WTC11 (cell line): ENCODE results near the gene ZNF140. TPM values are rescaled to one million over a fixed set of nuclear protein-coding genes. Genes with fewer than 3 reads are reported as not detected.

Experiments used
- ATAC-seq: fragments of 200-7000 bp; cut with Tn5 transposase; 2 replicates; pipeline ENCODE4 v1.10.0; 2021; ENCODE audit warnings: mild to moderate bottlenecking, moderate library complexity
- CTCF ChIA-PET: fragments of 300-600 bp; sonication (Branson Sonifier 250); formaldehyde crosslinking; loops from one replicate; lab custom pipeline; 2021; ENCODE audit warnings: antibody characterized with exemption; lab: Charles Lee
- POLR2A ChIA-PET: fragments of 350-600 bp; sonication (Branson Sonifier 250); formaldehyde crosslinking; loops from one replicate; lab custom pipeline; 2021; ENCODE audit warnings: antibody characterized with exemption; lab: Charles Lee
- DNase-seq: peaks from one replicate; pipeline ENCODE4 v3.0.0; 2021; ENCODE audit warnings: low spot score
- H3K27ac Mint-ChIP-seq: 2 replicates; pipeline ENCODE4 v1.8.0; 2021; ENCODE audit warnings: mixed read lengths
- H3K27me3 Mint-ChIP-seq: 2 replicates; pipeline ENCODE4 v1.8.0; 2021; ENCODE audit warnings: low read depth, mild to moderate bottlenecking, moderate library complexity, mixed read lengths
- H3K36me3 Mint-ChIP-seq: 2 replicates; pipeline ENCODE4 v1.8.0; 2021; ENCODE audit warnings: mixed read lengths
- H3K4me1 Mint-ChIP-seq: 2 replicates; pipeline ENCODE4 v1.8.0; 2022; ENCODE audit warnings: mixed read lengths
- H3K4me3 Mint-ChIP-seq: 2 replicates; pipeline ENCODE4 v1.8.0; 2021; ENCODE audit warnings: mild to moderate bottlenecking, moderate library complexity, mixed read lengths
- H3K9me3 Mint-ChIP-seq: 2 replicates; pipeline ENCODE4 v1.8.0; 2021; ENCODE audit warnings: mixed read lengths
- CREB1 ChIP-seq: sonication (generic); formaldehyde crosslinking; IDR thresholded peaks from 2 replicates; pipeline ENCODE4 v1.8.0; 2023; ENCODE audit warnings: mild to moderate bottlenecking, missing genetic modification reagents
- ESRRA ChIP-seq: sonication (generic); formaldehyde crosslinking; IDR thresholded peaks from 2 replicates; pipeline ENCODE4 v1.8.1; 2022; ENCODE audit warnings: mild to moderate bottlenecking, missing genetic modification reagents, borderline replicate concordance
- FOXJ3 ChIP-seq: sonication (generic); formaldehyde crosslinking; IDR thresholded peaks from 2 replicates; pipeline ENCODE4 v1.9.0; 2021; ENCODE audit warnings: missing genetic modification reagents, mild to moderate bottlenecking, borderline replicate concordance
- FOXK1 ChIP-seq: sonication (generic); formaldehyde crosslinking; IDR thresholded peaks from 2 replicates; pipeline ENCODE4 v1.8.0; 2022; ENCODE audit warnings: mild to moderate bottlenecking, moderate library complexity, missing genetic modification reagents
- HMGA2 ChIP-seq: fragments of 250-450 bp; sonication (Bioruptor Pico); IDR thresholded peaks from 2 replicates; pipeline ENCODE4 v1.4.0; 2021; ENCODE audit warnings: mild to moderate bottlenecking, moderate library complexity
- NFYB ChIP-seq: sonication (generic); formaldehyde crosslinking; conservative IDR thresholded peaks from 2 replicates; pipeline ENCODE4 v1.8.0; 2022; ENCODE audit warnings: low read depth, missing genetic modification reagents
- NR1H2 ChIP-seq: sonication (generic); formaldehyde crosslinking; IDR thresholded peaks from 2 replicates; pipeline ENCODE4 v1.9.0; 2021; ENCODE audit warnings: mild to moderate bottlenecking, moderate library complexity, missing genetic modification reagents
- SMAD3 ChIP-seq: sonication (generic); formaldehyde crosslinking; IDR thresholded peaks from 2 replicates; pipeline ENCODE4 v1.8.0; 2022; ENCODE audit warnings: missing genetic modification reagents, mild to moderate bottlenecking, borderline replicate concordance
- SMAD4 ChIP-seq: sonication (generic); formaldehyde crosslinking; IDR thresholded peaks from 2 replicates; pipeline ENCODE4 v1.8.0; 2022; ENCODE audit warnings: mild to moderate bottlenecking, missing genetic modification reagents
- TEAD4 ChIP-seq: sonication (generic); formaldehyde crosslinking; IDR thresholded peaks from 2 replicates; pipeline ENCODE4 v1.8.0; 2022; ENCODE audit warnings: mild to moderate bottlenecking, missing genetic modification reagents
- ZBTB21 ChIP-seq: sonication (generic); formaldehyde crosslinking; IDR thresholded peaks from 2 replicates; pipeline ENCODE4 v1.8.1; 2023; ENCODE audit warnings: mild to moderate bottlenecking, missing genetic modification reagents, borderline replicate concordance
- ZNF138 ChIP-seq: sonication (generic); formaldehyde crosslinking; conservative IDR thresholded peaks from 2 replicates; pipeline ENCODE4 v1.8.1; 2022; ENCODE audit warnings: mild to moderate bottlenecking, moderate library complexity, missing genetic modification reagents
- ZNF232 ChIP-seq: sonication (generic); formaldehyde crosslinking; IDR thresholded peaks from 2 replicates; pipeline ENCODE4 v1.8.0; 2022; ENCODE audit warnings: mild to moderate bottlenecking, missing genetic modification reagents
- total RNA-seq: library from RNA; stranded (reverse); gene quantifications from 3 replicates; pipeline ENCODE4 v1.2.3, GENCODE V29; 2021
- TF ChIP-seq, protein P1 (sequence below): sonication (generic); formaldehyde crosslinking; IDR thresholded peaks from 2 replicates; pipeline ENCODE4 v1.8.1; 2023; ENCODE audit warnings: mild to moderate bottlenecking, missing genetic modification reagents
- TF ChIP-seq, protein P2 (sequence below): sonication (generic); formaldehyde crosslinking; IDR thresholded peaks from 2 replicates; pipeline ENCODE4 v1.8.1; 2023; ENCODE audit warnings: mild to moderate bottlenecking, moderate library complexity, missing genetic modification reagents
- TF ChIP-seq, protein P3 (sequence below): sonication (generic); formaldehyde crosslinking; IDR thresholded peaks from 2 replicates; pipeline ENCODE4 v1.8.0; 2022; ENCODE audit warnings: mild to moderate bottlenecking, missing genetic modification reagents
- TF ChIP-seq, protein P4 (sequence below): sonication (generic); formaldehyde crosslinking; IDR thresholded peaks from 2 replicates; pipeline ENCODE4 v1.8.0; 2023; ENCODE audit warnings: mild to moderate bottlenecking, missing genetic modification reagents
- TF ChIP-seq, protein P5 (sequence below): sonication (generic); formaldehyde crosslinking; conservative IDR thresholded peaks from 2 replicates; pipeline ENCODE4 v1.8.1; 2023; ENCODE audit warnings: mild to moderate bottlenecking, low read depth, missing genetic modification reagents, moderate library complexity
- TF ChIP-seq, protein P6 (sequence below): sonication (generic); formaldehyde crosslinking; IDR thresholded peaks from 2 replicates; pipeline ENCODE4 v1.8.1; 2023; ENCODE audit warnings: mild to moderate bottlenecking, missing genetic modification reagents, borderline replicate concordance

ZNF140 gene
- total RNA-seq, 1 experiment from 2014 or later: 10.3 TPM

DNA sequence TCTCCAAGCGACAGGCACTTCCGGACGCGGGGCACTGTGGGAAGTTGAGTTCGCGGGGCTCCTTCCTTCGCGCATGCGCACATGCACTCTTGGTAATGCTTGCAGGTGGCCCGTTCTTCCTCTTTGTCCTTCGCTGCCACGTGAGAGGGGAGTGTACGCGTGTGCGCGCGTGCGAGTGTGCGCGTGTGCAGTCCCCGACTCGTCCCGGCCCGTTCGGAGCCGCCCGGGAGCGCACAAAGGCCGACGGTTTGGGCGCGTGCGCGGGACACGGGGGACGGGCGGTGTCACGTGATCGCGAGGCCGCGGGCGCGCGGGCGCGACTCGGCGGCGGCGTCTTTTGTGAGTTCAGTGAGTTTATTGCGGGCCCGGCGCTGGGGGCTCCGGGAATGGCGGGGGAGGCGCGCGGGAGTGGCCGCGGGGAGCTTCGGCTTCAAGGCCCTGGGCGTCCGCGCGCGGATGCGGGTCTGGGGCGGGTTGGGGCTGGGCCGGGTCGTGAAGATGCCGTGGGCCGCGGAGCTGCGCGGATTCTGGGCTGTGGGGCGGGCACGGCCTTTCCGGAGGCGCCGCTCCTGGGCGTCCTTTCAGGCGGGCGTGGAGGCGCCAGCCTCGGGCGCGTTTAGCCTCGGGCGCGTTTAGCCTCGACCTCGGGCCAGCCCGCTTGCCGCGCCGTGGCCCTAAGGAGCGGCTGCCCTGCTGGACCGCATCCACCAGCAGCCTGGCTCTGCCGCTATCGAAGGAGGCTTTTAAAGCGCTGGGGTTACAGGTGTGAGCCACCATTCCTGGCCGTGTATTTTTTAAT lies 43.3 kb upstream of the ZNF140 start, which contains the start of gene ZNF84:
Gene ZNF84 (plus strand): TSS at position 303 of the 799 bp plus-strand sequence. CDS start 3,959 bp downstream, outside the sequence.
- ChIA-PET POLR2A (interaction anchor here (1.3 to 1.6 kb wide), 2 partner anchors 42 to 51 kb away, joined by 3 to 4 read pairs; no protein-coding TSS in a partner anchor), CTCF (interaction anchor here (0.5 to 1.1 kb wide), 3 partner anchors 21 to 144 kb away, joined by 3 to 5 read pairs (median 3); partner anchors contain the start of gene ZNF268)
- peak; percentile 95 for DNase-seq
- peak within 1 kb of the TSS; percentile 92 for H3K4me3 Mint-ChIP-seq
- peak; percentile 95 for ATAC-seq
- peak within 1 kb of the TSS; percentile 100 for H3K27ac Mint-ChIP-seq
- H3K27me3 Mint-ChIP-seq: peaks cover 17% of the 10 kb centered on the region
- peaks cover 33% of the 10 kb centered on the region for H3K36me3 Mint-ChIP-seq
- H3K4me1 Mint-ChIP-seq: no peaks in the 10 kb centered on the region
- peaks cover 42% of the 10 kb centered on the region for H3K9me3 Mint-ChIP-seq
- TF ChIP-seq, protein P1, sequence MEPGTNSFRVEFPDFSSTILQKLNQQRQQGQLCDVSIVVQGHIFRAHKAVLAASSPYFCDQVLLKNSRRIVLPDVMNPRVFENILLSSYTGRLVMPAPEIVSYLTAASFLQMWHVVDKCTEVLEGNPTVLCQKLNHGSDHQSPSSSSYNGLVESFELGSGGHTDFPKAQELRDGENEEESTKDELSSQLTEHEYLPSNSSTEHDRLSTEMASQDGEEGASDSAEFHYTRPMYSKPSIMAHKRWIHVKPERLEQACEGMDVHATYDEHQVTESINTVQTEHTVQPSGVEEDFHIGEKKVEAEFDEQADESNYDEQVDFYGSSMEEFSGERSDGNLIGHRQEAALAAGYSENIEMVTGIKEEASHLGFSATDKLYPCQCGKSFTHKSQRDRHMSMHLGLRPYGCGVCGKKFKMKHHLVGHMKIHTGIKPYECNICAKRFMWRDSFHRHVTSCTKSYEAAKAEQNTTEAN (CRISPR knock-in tag): peak; percentile 89; the same call in 1 of the 2 replicates
- TF ChIP-seq, protein P2, sequence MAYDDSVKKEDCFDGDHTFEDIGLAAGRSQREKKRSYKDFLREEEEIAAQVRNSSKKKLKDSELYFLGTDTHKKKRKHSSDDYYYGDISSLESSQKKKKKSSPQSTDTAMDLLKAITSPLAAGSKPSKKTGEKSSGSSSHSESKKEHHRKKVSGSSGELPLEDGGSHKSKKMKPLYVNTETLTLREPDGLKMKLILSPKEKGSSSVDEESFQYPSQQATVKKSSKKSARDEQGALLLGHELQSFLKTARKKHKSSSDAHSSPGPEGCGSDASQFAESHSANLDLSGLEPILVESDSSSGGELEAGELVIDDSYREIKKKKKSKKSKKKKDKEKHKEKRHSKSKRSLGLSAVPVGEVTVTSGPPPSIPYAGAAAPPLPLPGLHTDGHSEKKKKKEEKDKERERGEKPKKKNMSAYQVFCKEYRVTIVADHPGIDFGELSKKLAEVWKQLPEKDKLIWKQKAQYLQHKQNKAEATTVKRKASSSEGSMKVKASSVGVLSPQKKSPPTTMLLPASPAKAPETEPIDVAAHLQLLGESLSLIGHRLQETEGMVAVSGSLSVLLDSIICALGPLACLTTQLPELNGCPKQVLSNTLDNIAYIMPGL (CRISPR knock-in tag): peak; percentile 90; the same call in 1 of the 2 replicates
- TF ChIP-seq ZNF232 (CRISPR knock-in tag) (no peak), SMAD4 (CRISPR knock-in tag) (no peak), ZBTB21 (CRISPR knock-in tag) (no peak), TEAD4 (CRISPR knock-in tag) (peak; percentile 17; the same call in 1 of the 2 replicates), HMGA2 (CRISPR knock-in tag) (no peak), SMAD3 (CRISPR knock-in tag) (peak; percentile 85), FOXK1 (CRISPR knock-in tag) (peak; percentile 77), ESRRA (CRISPR knock-in tag) (0 out of 2 replicates have a peak, but pooled peaks have one; percentile 47), ZNF138 (CRISPR knock-in tag) (no peak), NFYB (no peak), FOXJ3 (CRISPR knock-in tag) (no peak), CREB1 (CRISPR knock-in tag) (no peak; the same call in 1 of the 2 replicates), NR1H2 (peak; percentile 44; the same call in 1 of the 2 replicates)
- TF ChIP-seq, protein P3, sequence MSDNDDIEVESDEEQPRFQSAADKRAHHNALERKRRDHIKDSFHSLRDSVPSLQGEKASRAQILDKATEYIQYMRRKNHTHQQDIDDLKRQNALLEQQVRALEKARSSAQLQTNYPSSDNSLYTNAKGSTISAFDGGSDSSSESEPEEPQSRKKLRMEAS (CRISPR knock-in tag): peak; percentile 95
- TF ChIP-seq, protein P4, sequence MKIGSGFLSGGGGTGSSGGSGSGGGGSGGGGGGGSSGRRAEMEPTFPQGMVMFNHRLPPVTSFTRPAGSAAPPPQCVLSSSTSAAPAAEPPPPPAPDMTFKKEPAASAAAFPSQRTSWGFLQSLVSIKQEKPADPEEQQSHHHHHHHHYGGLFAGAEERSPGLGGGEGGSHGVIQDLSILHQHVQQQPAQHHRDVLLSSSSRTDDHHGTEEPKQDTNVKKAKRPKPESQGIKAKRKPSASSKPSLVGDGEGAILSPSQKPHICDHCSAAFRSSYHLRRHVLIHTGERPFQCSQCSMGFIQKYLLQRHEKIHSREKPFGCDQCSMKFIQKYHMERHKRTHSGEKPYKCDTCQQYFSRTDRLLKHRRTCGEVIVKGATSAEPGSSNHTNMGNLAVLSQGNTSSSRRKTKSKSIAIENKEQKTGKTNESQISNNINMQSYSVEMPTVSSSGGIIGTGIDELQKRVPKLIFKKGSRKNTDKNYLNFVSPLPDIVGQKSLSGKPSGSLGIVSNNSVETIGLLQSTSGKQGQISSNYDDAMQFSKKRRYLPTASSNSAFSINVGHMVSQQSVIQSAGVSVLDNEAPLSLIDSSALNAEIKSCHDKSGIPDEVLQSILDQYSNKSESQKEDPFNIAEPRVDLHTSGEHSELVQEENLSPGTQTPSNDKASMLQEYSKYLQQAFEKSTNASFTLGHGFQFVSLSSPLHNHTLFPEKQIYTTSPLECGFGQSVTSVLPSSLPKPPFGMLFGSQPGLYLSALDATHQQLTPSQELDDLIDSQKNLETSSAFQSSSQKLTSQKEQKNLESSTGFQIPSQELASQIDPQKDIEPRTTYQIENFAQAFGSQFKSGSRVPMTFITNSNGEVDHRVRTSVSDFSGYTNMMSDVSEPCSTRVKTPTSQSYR (CRISPR knock-in tag): no peak
- TF ChIP-seq, protein P5, sequence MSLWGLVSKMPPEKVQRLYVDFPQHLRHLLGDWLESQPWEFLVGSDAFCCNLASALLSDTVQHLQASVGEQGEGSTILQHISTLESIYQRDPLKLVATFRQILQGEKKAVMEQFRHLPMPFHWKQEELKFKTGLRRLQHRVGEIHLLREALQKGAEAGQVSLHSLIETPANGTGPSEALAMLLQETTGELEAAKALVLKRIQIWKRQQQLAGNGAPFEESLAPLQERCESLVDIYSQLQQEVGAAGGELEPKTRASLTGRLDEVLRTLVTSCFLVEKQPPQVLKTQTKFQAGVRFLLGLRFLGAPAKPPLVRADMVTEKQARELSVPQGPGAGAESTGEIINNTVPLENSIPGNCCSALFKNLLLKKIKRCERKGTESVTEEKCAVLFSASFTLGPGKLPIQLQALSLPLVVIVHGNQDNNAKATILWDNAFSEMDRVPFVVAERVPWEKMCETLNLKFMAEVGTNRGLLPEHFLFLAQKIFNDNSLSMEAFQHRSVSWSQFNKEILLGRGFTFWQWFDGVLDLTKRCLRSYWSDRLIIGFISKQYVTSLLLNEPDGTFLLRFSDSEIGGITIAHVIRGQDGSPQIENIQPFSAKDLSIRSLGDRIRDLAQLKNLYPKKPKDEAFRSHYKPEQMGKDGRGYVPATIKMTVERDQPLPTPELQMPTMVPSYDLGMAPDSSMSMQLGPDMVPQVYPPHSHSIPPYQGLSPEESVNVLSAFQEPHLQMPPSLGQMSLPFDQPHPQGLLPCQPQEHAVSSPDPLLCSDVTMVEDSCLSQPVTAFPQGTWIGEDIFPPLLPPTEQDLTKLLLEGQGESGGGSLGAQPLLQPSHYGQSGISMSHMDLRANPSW (CRISPR knock-in tag): no peak
- TF ChIP-seq, protein P6, sequence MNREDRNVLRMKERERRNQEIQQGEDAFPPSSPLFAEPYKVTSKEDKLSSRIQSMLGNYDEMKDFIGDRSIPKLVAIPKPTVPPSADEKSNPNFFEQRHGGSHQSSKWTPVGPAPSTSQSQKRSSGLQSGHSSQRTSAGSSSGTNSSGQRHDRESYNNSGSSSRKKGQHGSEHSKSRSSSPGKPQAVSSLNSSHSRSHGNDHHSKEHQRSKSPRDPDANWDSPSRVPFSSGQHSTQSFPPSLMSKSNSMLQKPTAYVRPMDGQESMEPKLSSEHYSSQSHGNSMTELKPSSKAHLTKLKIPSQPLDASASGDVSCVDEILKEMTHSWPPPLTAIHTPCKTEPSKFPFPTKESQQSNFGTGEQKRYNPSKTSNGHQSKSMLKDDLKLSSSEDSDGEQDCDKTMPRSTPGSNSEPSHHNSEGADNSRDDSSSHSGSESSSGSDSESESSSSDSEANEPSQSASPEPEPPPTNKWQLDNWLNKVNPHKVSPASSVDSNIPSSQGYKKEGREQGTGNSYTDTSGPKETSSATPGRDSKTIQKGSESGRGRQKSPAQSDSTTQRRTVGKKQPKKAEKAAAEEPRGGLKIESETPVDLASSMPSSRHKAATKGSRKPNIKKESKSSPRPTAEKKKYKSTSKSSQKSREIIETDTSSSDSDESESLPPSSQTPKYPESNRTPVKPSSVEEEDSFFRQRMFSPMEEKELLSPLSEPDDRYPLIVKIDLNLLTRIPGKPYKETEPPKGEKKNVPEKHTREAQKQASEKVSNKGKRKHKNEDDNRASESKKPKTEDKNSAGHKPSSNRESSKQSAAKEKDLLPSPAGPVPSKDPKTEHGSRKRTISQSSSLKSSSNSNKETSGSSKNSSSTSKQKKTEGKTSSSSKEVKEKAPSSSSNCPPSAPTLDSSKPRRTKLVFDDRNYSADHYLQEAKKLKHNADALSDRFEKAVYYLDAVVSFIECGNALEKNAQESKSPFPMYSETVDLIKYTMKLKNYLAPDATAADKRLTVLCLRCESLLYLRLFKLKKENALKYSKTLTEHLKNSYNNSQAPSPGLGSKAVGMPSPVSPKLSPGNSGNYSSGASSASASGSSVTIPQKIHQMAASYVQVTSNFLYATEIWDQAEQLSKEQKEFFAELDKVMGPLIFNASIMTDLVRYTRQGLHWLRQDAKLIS (CRISPR knock-in tag): 0 out of 2 replicates have a peak, but pooled peaks have one; percentile 46
